GM19023 (cell line): ENCODE measurements around the gene SMPDL3B.

Experiments used
- ATAC-seq: cut with Tn5 transposase; IDR thresholded peaks from one replicate; pipeline ENCODE4 v1.9.1; 2021; ENCODE audit warnings: mild to moderate bottlenecking, moderate library complexity; ENCODE audit not compliant: unreplicated experiment

SMPDL3B gene

GRCh38 chr1:27934818-27935549 lies at the start of gene SMPDL3B:
Gene SMPDL3B, plus strand, starts transcription at chr1:27935000. Its CDS starts 184 bp downstream, at chr1:27935184.
- no peak for ATAC-seq

- no peak for ATAC-seq
Measured at GRCh38 chr1:27885114-27885528, 49.7 kb upstream of the SMPDL3B start.

- ATAC-seq = no peak
Measured at GRCh38 chr1:27885621-27886352, 49.0 kb upstream of the SMPDL3B start.

GRCh38 chr1:27886353-27886679 lies 48.5 kb upstream of the SMPDL3B start:
- ATAC-seq = no peak

GRCh38 chr1:27886744-27887143 lies 48.1 kb upstream of the SMPDL3B start:
- ATAC-seq = no peak

- no peak for ATAC-seq
Measured at GRCh38 chr1:27887215-27888021, 47.4 kb upstream of the SMPDL3B start.

GRCh38 chr1:27889506-27889905 lies 45.3 kb upstream of the SMPDL3B start:
- ATAC-seq = no peak

- no peak for ATAC-seq
Measured at GRCh38 chr1:27891196-27891889, 43.5 kb upstream of the SMPDL3B start.

- ATAC-seq = no peak
Measured at GRCh38 chr1:27894521-27894920, 40.3 kb upstream of the SMPDL3B start.

- no peak for ATAC-seq
Measured at GRCh38 chr1:27906759-27907158, 28.0 kb upstream of the SMPDL3B start.

- no peak for ATAC-seq
Measured at GRCh38 chr1:27912429-27912828, 22.4 kb upstream of the SMPDL3B start.

GRCh38 chr1:27915082-27915575 lies 19.7 kb upstream of the SMPDL3B start:
- no peak for ATAC-seq

- ATAC-seq = no peak
Measured at GRCh38 chr1:27922272-27922671, 12.5 kb upstream of the SMPDL3B start.

GRCh38 chr1:27928216-27928954 lies 6.4 kb upstream of the SMPDL3B start:
- ATAC-seq = no peak

- ATAC-seq = no peak
Measured at GRCh38 chr1:27931184-27931583, 3.6 kb upstream of the SMPDL3B start.

- ATAC-seq = no peak
Measured at GRCh38 chr1:27931759-27932158, 3.0 kb upstream of the SMPDL3B start.

- ATAC-seq = no peak
Measured at GRCh38 chr1:27935721-27936120, 921 bp downstream of the SMPDL3B start.

GRCh38 chr1:27936370-27936769 lies 1.6 kb downstream of the SMPDL3B start:
- ATAC-seq = no peak

- no peak for ATAC-seq
Measured at GRCh38 chr1:27937524-27937836, 2.7 kb downstream of the SMPDL3B start.

- no peak for ATAC-seq
Measured at GRCh38 chr1:27938488-27938887, 3.7 kb downstream of the SMPDL3B start.
